HepG2 (cell line): Measurements from ENCODE around the gene CAPN12. TPM values are rescaled to one million over a fixed set of nuclear protein-coding genes. Genes with fewer than 3 reads are reported as not detected.
A peak's percentile ranks its signal among the peaks of the same experiment; 100 is the strongest.

Experiments
- ARNTL ChIP-seq: sonication (generic); formaldehyde crosslinking; IDR thresholded peaks from 2 replicates; pipeline ENCODE4 v1.4.0; 2020; ENCODE audit warnings: mild to moderate bottlenecking, missing genetic modification reagents
- DRAP1 ChIP-seq: IDR thresholded peaks from 2 replicates; pipeline ENCODE4 v1.6.1; 2016; ENCODE audit warnings: missing genetic modification reagents, missing compliant biosample characterization
- JUN ChIP-seq: sonication (generic); formaldehyde crosslinking; IDR thresholded peaks from 2 replicates; pipeline ENCODE4 v1.4.0; 2020; ENCODE audit warnings: mild to moderate bottlenecking, missing genetic modification reagents
- KDM5B ChIP-seq: sonication (generic); formaldehyde crosslinking; IDR thresholded peaks from 2 replicates; pipeline ENCODE4 v1.4.0; 2020; ENCODE audit warnings: missing genetic modification reagents, mild to moderate bottlenecking, borderline replicate concordance
- MTF1 ChIP-seq: sonication (generic); formaldehyde crosslinking; IDR thresholded peaks from 2 replicates; pipeline ENCODE4 v1.5.0; 2020; ENCODE audit warnings: missing genetic modification reagents
- SATB2 ChIP-seq: sonication (generic); formaldehyde crosslinking; IDR thresholded peaks from 2 replicates; pipeline ENCODE4 v1.5.0; 2020; ENCODE audit warnings: missing genetic modification reagents
- STAT6 ChIP-seq: sonication (generic); formaldehyde crosslinking; IDR thresholded peaks from 2 replicates; pipeline ENCODE4 v1.4.0; 2020; ENCODE audit warnings: missing genetic modification reagents, mild to moderate bottlenecking, borderline replicate concordance
- TP53 ChIP-seq: sonication (generic); formaldehyde crosslinking; conservative IDR thresholded peaks from 2 replicates; pipeline ENCODE4 v1.4.0; 2020; ENCODE audit warnings: missing genetic modification reagents
- ZBTB37 ChIP-seq: sonication (generic); formaldehyde crosslinking; IDR thresholded peaks from 2 replicates; pipeline ENCODE4 v1.4.0; 2020; ENCODE audit warnings: mild to moderate bottlenecking, missing genetic modification reagents
- ZBTB8A ChIP-seq: sonication (generic); formaldehyde crosslinking; IDR thresholded peaks from 2 replicates; pipeline ENCODE4 v1.4.0; 2020; ENCODE audit warnings: mild to moderate bottlenecking, low read depth, missing genetic modification reagents, borderline replicate concordance
- ZFYVE20 ChIP-seq: sonication (generic); formaldehyde crosslinking; IDR thresholded peaks from 2 replicates; pipeline ENCODE4 v1.8.0; 2023; ENCODE audit warnings: low read depth, mild to moderate bottlenecking, moderate library complexity, missing genetic modification reagents, borderline replicate concordance
- ZNF260 ChIP-seq: sonication (generic); formaldehyde crosslinking; IDR thresholded peaks from 2 replicates; pipeline ENCODE4 v1.4.0; 2020; ENCODE audit warnings: missing genetic modification reagents, low read depth, mild to moderate bottlenecking, borderline replicate concordance
- ZNF513 ChIP-seq: sonication (generic); formaldehyde crosslinking; conservative IDR thresholded peaks from 2 replicates; pipeline ENCODE4 v1.5.0; 2020; ENCODE audit warnings: missing genetic modification reagents
- ZSCAN22 ChIP-seq: sonication (generic); formaldehyde crosslinking; IDR thresholded peaks from 2 replicates; pipeline ENCODE4 v1.4.0; 2020; ENCODE audit warnings: mild to moderate bottlenecking, missing genetic modification reagents
- polyA plus RNA-seq, 8 experiments: library from polyadenylated mRNA; depleted of rRNA in 3 of 8; stranded (reverse) in 7 of 8; unstranded in 1 of 8; fragments of >200 nt; fragmentation: Illumina TruSeq in 4 of 8; extraction: Trizol in 4 of 8; gene quantifications; 2 replicates each; pipeline versions ENCODE4 v1.2.1 to v1.2.3, GENCODE V29; 2011 to 2016; ENCODE audit warnings: low read depth in 4 of 8, missing spikeins in 1 of 8, mixed read lengths in 1 of 8; ENCODE audit not compliant: insufficient read depth in 1 of 8
- total RNA-seq, 5 experiments: library from RNA; depleted of rRNA; stranded (reverse); fragments of >200 nt; fragmentation: Illumina TruSeq; extraction: Trizol; gene quantifications; 2 replicates each; pipeline ENCODE4 v1.2.3, GENCODE V29; 2016; ENCODE audit warnings: low read depth in 1 of 5
- TF ChIP-seq, protein P1 (sequence below): sonication (generic); formaldehyde crosslinking; IDR thresholded peaks from 2 replicates; pipeline ENCODE4 v1.8.1; 2022; ENCODE audit warnings: low read depth, mild to moderate bottlenecking, missing genetic modification reagents
- TF ChIP-seq, protein P2 (sequence below): sonication (generic); formaldehyde crosslinking; IDR thresholded peaks from 2 replicates; pipeline ENCODE4 v1.4.0; 2020; ENCODE audit warnings: missing genetic modification reagents
- TF ChIP-seq, protein P3 (sequence below): sonication (generic); formaldehyde crosslinking; IDR thresholded peaks from 2 replicates; pipeline ENCODE4 v1.5.1; 2020; ENCODE audit warnings: mild to moderate bottlenecking, missing genetic modification reagents, borderline replicate concordance

Gene CAPN12
- total and polyA plus RNA-seq, 2 of the 13 experiments (the other 11 are each of a cell fraction or from before 2014, with no cell fraction given), result 1.6 to 13.6 TPM

DNA sequence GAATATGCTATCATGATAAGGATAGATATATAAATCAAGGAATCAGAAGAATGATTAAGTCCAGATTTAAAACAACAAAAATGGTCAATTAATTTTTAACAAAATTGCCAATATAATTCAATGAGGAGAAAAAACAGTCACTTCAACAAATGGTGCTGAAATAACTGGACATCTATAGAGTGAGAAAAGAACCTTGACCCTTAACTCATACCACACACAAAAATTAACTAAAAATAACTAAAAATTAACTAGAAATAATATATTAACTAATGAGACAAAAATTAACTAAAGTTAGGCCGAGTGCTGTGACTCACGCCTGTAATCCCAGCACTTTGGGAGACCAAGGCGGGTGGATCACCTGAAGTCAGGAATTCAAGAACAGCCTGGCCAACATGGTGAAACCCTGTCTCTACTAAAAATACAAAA is 19.5 kb upstream of the CAPN12 start (continued):
- TF ChIP-seq, protein P1, sequence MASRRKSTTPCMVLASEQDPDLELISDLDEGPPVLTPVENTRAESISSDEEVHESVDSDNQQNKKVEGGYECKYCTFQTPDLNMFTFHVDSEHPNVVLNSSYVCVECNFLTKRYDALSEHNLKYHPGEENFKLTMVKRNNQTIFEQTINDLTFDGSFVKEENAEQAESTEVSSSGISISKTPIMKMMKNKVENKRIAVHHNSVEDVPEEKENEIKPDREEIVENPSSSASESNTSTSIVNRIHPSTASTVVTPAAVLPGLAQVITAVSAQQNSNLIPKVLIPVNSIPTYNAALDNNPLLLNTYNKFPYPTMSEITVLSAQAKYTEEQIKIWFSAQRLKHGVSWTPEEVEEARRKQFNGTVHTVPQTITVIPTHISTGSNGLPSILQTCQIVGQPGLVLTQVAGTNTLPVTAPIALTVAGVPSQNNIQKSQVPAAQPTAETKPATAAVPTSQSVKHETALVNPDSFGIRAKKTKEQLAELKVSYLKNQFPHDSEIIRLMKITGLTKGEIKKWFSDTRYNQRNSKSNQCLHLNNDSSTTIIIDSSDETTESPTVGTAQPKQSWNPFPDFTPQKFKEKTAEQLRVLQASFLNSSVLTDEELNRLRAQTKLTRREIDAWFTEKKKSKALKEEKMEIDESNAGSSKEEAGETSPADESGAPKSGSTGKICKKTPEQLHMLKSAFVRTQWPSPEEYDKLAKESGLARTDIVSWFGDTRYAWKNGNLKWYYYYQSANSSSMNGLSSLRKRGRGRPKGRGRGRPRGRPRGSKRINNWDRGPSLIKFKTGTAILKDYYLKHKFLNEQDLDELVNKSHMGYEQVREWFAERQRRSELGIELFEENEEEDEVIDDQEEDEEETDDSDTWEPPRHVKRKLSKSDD (CRISPR knock-in tag), result no peak
- TF ChIP-seq, protein P2, sequence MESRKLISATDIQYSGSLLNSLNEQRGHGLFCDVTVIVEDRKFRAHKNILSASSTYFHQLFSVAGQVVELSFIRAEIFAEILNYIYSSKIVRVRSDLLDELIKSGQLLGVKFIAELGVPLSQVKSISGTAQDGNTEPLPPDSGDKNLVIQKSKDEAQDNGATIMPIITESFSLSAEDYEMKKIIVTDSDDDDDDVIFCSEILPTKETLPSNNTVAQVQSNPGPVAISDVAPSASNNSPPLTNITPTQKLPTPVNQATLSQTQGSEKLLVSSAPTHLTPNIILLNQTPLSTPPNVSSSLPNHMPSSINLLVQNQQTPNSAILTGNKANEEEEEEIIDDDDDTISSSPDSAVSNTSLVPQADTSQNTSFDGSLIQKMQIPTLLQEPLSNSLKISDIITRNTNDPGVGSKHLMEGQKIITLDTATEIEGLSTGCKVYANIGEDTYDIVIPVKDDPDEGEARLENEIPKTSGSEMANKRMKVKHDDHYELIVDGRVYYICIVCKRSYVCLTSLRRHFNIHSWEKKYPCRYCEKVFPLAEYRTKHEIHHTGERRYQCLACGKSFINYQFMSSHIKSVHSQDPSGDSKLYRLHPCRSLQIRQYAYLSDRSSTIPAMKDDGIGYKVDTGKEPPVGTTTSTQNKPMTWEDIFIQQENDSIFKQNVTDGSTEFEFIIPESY (CRISPR knock-in tag), result no peak
- TF ChIP-seq KDM5B (CRISPR knock-in tag) (no peak), JUN (no peak), ARNTL (CRISPR knock-in tag) (no peak), SATB2 (CRISPR knock-in tag) (no peak), ZNF260 (CRISPR knock-in tag) (no peak), TP53 (CRISPR knock-in tag) (no peak), MTF1 (no peak), ZBTB37 (CRISPR knock-in tag) (no peak), ZSCAN22 (CRISPR knock-in tag) (no peak), ZNF513 (CRISPR knock-in tag) (no peak), DRAP1 (CRISPR knock-in tag) (peak; percentile 58; the same call in 1 of the 2 replicates), STAT6 (CRISPR knock-in tag) (no peak), ZBTB8A (CRISPR knock-in tag) (no peak), ZFYVE20 (CRISPR knock-in tag) (no peak)
- TF ChIP-seq, protein P3, sequence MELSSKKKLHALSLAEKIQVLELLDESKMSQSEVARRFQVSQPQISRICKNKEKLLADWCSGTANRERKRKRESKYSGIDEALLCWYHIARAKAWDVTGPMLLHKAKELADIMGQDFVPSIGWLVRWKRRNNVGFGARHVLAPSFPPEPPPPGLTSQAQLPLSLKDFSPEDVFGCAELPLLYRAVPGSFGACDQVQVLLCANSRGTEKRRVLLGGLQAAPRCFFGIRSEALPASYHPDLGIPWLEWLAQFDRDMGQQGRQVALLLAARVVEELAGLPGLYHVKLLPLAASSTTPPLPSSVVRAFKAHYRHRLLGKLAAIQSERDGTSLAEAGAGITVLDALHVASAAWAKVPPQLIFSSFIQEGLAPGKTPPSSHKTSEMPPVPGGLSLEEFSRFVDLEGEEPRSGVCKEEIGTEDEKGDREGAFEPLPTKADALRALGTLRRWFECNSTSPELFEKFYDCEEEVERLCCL (CRISPR knock-in tag), result no peak
